ENCODE data around the gene MOB3A. TPM values are rescaled to one million over a fixed set of nuclear protein-coding genes. Genes with fewer than 3 reads are reported as not detected.
A peak's percentile ranks its signal among the peaks of the same experiment; 100 is the strongest.

MOB3A gene
- total and polyA plus RNA-seq, 9 of the 15 experiments (the other 6 are each of a cell fraction or from before 2014, with no cell fraction given) = 1.1 to 24.1 (median 6.0) TPM

GRCh38 chr19:2060884-2061494, 35.1 kb downstream of the MOB3A start (continued):
- TF ChIP-seq THRB (CRISPR knock-in tag; conservative IDR thresholded peaks at IDR 0.05) (0 out of 2 replicates have a peak, but pooled peaks have one; percentile 25), USF1 (CRISPR knock-in tag; IDR thresholded peaks at IDR 0.05) (no peak), ZBTB8A (IDR thresholded peaks at IDR 0.05; ENCODE audit: partially characterized antibody) (no peak), SIRT6 (IDR thresholded peaks at IDR 0.05; ENCODE audit: low read depth, low read length) (no peak), BACH1 (tag; IDR thresholded peaks at IDR 0.05) (no peak; the same call in 1 of the 2 replicates), ZNF324 (CRISPR knock-in tag; IDR thresholded peaks at IDR 0.05) (no peak), MLLT1 (IDR thresholded peaks at IDR 0.05) (peak in 1 of 2 experiments; percentile 14; a peak in 1 of 4 replicates), ZEB2 (IDR thresholded peaks at IDR 0.05) (peak; percentile 27; the same call in 1 of the 2 replicates), PURB (CRISPR knock-in tag; IDR thresholded peaks at IDR 0.05; ENCODE audit: low read depth) (no peak), BCL6 (CRISPR knock-in tag; IDR thresholded peaks at IDR 0.05) (no peak), ZNF518B (CRISPR knock-in tag; IDR thresholded peaks at IDR 0.05) (no peak), NCOA6 (IDR thresholded peaks at IDR 0.05) (no peak), YBX1 (IDR thresholded peaks at IDR 0.05) (no peak), ARNT (IDR thresholded peaks at IDR 0.05) (no peak), ZBTB7A (IDR thresholded peaks at IDR 0.05; ENCODE audit: borderline replicate concordance, control insufficient read depth, low read depth, low read length) (peak; percentile 92), ZNF75A (CRISPR knock-in tag; IDR thresholded peaks at IDR 0.05) (no peak), ZNF780A (CRISPR knock-in tag; IDR thresholded peaks at IDR 0.05) (no peak), U2AF2 (optimal IDR thresholded peaks at IDR 0.05; ENCODE audit: low read depth, low read length) (no peak), RB1 (IDR thresholded peaks at IDR 0.05; ENCODE audit: low read depth) (peak; percentile 76; the same call in 1 of the 2 replicates), TAF7 (tag; IDR thresholded peaks at IDR 0.05) (no peak), MAZ (CRISPR knock-in tag; conservative IDR thresholded peaks at IDR 0.05 in 1 of 2, IDR thresholded peaks at IDR 0.05 in 1 of 2) (peak; percentile 79 to 95; a peak in 3 of 4 replicates), TCF3 (CRISPR knock-in tag; IDR thresholded peaks at IDR 0.05) (no peak), ZNF668 (CRISPR knock-in tag; IDR thresholded peaks at IDR 0.05) (no peak), ZNF143 (CRISPR knock-in tag; IDR thresholded peaks at IDR 0.05) (no peak), CC2D1A (IDR thresholded peaks at IDR 0.05) (no peak)

Measured in K562 (cell line).